Measurements from ENCODE around the gene THOP1. TPM values are rescaled to one million over a fixed set of nuclear protein-coding genes. Genes with fewer than 3 reads are reported as not detected.

Gene THOP1
- polyA plus RNA-seq, 3 donors: 13.4 to 17.6 (median 14.6) TPM

GRCh38 chr19:2783781-2784145 lies 1.5 kb upstream of the THOP1 start:
- H3K9me3 ChIP-seq (replicated peaks in 1 of 2; ENCODE audit: control insufficient read depth in 1 of 2, insufficient read depth in 1 of 2, low read length in 2 of 2): no peaks in the 10 kb centered on the region
- peak overlapping the region in 1 of 2 donors; percentile 64 for H3K4me3 Mint-ChIP-seq
- H3K4me1 ChIP-seq (ENCODE audit: control insufficient read depth in 1 of 2, insufficient read depth in 2 of 2, low read length in 2 of 2): peaks cover 36 to 50% of the 10 kb centered on the region in 2 donors
- H3K36me3 Mint-ChIP-seq: peaks cover 2 to 15% of the 10 kb centered on the region in 2 donors
- peaks cover 18% of the 10 kb centered on the region for H4K20me1 ChIP-seq (ENCODE audit: insufficient read depth, low read length)
- no peak overlapping the region for H3K9ac ChIP-seq (ENCODE audit: insufficient read depth, low read length, poor library complexity, severe bottlenecking)
- H3K27ac Mint-ChIP-seq: peak overlapping the region; percentile 86 to 94 (median 88)
- H3K36me3 ChIP-seq (replicated peaks in 1 of 2; ENCODE audit: control insufficient read depth in 1 of 2, insufficient read depth in 2 of 2, low read length in 2 of 2): peaks cover 3 to 5% of the 10 kb centered on the region in 2 donors
- peak overlapping the region; percentile 92 for H3K4me2 ChIP-seq (replicated peaks; ENCODE audit: extremely low read depth, low read length, poor library complexity, severe bottlenecking)
- H3K27me3 ChIP-seq (ENCODE audit: control insufficient read depth in 2 of 2, insufficient read depth in 2 of 2, low read length in 2 of 2): no peaks in the 10 kb centered on the region
- H3K79me2 ChIP-seq (ENCODE audit: insufficient read depth, low read length): peaks cover 78% of the 10 kb centered on the region
- no peaks in the 10 kb centered on the region for H3K27me3 Mint-ChIP-seq (ENCODE audit: low read depth in 3 of 3)
- no CpG with 5 or more reads among the region's 7 CpGs for WGBS (ENCODE audit: insufficient coverage)
- intact Hi-C loops (cut with micrococcal nuclease): no loop called here
- no peak for TF ChIP-seq CTCF (IDR thresholded peaks at IDR 0.05)
- no peak for DNase-seq
- H3K9me3 Mint-ChIP-seq: no peaks in the 10 kb centered on the region
- H3K4me3 ChIP-seq (replicated peaks in 1 of 3; ENCODE audit: low read depth in 2 of 3, low read length in 3 of 3): peak overlapping the region in 1 of 3 experiments; percentile 98
- H2AFZ ChIP-seq (ENCODE audit: insufficient read depth, low read depth, low read length, poor library complexity, severe bottlenecking): no peak overlapping the region
- peak overlapping the region; percentile 12 to 93 for H3K27ac ChIP-seq (ENCODE audit: low read depth in 1 of 2, low read length in 2 of 2)
- H3K4me1 Mint-ChIP-seq: peaks cover 45% of the 10 kb centered on the region

GRCh38 chr19:2787115-2787514 lies 1.8 kb downstream of the THOP1 start:
- no peak for DNase-seq
- Histone ChIP-seq H4K20me1 (ENCODE audit: insufficient read depth, low read length) (peaks cover under 1% of the 10 kb centered on the region), H2AFZ (ENCODE audit: insufficient read depth, low read depth, low read length, poor library complexity, severe bottlenecking) (no peak overlapping the region), H3K9me3 (replicated peaks in 1 of 2; ENCODE audit: control insufficient read depth in 1 of 2, insufficient read depth in 1 of 2, low read length in 2 of 2) (no peaks in the 10 kb centered on the region), H3K4me2 (replicated peaks; ENCODE audit: extremely low read depth, low read length, poor library complexity, severe bottlenecking) (no peak overlapping the region), H3K36me3 (replicated peaks in 1 of 2; ENCODE audit: control insufficient read depth in 1 of 2, insufficient read depth in 2 of 2, low read length in 2 of 2) (peaks cover 9 to 16% of the 10 kb centered on the region in 2 donors), H3K27ac (ENCODE audit: low read depth in 1 of 2, low read length in 2 of 2) (no peak overlapping the region), H3K4me1 (ENCODE audit: control insufficient read depth in 1 of 2, insufficient read depth in 2 of 2, low read length in 2 of 2) (peaks cover 30 to 37% of the 10 kb centered on the region in 2 donors), H3K9ac (ENCODE audit: insufficient read depth, low read length, poor library complexity, severe bottlenecking) (no peak overlapping the region), H3K4me3 (replicated peaks in 1 of 3; ENCODE audit: low read depth in 2 of 3, low read length in 3 of 3) (no peak overlapping the region), H3K27me3 (ENCODE audit: control insufficient read depth in 2 of 2, insufficient read depth in 2 of 2, low read length in 2 of 2) (no peaks in the 10 kb centered on the region), H3K79me2 (ENCODE audit: insufficient read depth, low read length) (peaks cover 49% of the 10 kb centered on the region)
- H3K4me3 Mint-ChIP-seq: no peak overlapping the region
- no peaks in the 10 kb centered on the region for H3K27me3 Mint-ChIP-seq (ENCODE audit: low read depth in 3 of 3)
- WGBS (ENCODE audit: insufficient coverage): 100% methylated on average over 6 of the region's 8 CpGs
- no peak for TF ChIP-seq CTCF (IDR thresholded peaks at IDR 0.05)
- no peaks in the 10 kb centered on the region for H3K9me3 Mint-ChIP-seq
- intact Hi-C loops (cut with micrococcal nuclease): no loop called here
- peaks cover 26% of the 10 kb centered on the region for H3K4me1 Mint-ChIP-seq
- peaks cover 4 to 20% of the 10 kb centered on the region in 2 donors for H3K36me3 Mint-ChIP-seq
- peak overlapping the region in 1 of 7 donors; percentile 63 for H3K27ac Mint-ChIP-seq
